GM18861 (cell line): ENCODE data around the gene GOLGA5.

Experiments
- ATAC-seq: cut with Tn5 transposase; IDR thresholded peaks from one replicate; pipeline ENCODE4 v1.9.1; 2021; ENCODE audit not compliant: unreplicated experiment

GOLGA5 gene

GRCh38 chr14:92874962-92875661 is 81.0 kb downstream of the GOLGA5 start:
- ATAC-seq = no peak

- ATAC-seq = no peak
Observed at GRCh38 chr14:92877757-92878431, 83.8 kb downstream of the GOLGA5 start.

- no peak for ATAC-seq
Observed at GRCh38 chr14:92880351-92880750, 86.2 kb downstream of the GOLGA5 start.

- no peak for ATAC-seq
Observed at GRCh38 chr14:92880851-92881250, 86.7 kb downstream of the GOLGA5 start.

GRCh38 chr14:92883066-92883465 is 89.0 kb downstream of the GOLGA5 start:
- ATAC-seq = no peak

GRCh38 chr14:92884410-92884809 is 90.3 kb downstream of the GOLGA5 start:
- no peak for ATAC-seq

GRCh38 chr14:92885279-92886061 is 91.4 kb downstream of the GOLGA5 start:
- no peak for ATAC-seq

GRCh38 chr14:92886337-92886736 is 92.2 kb downstream of the GOLGA5 start:
- ATAC-seq = no peak

- ATAC-seq = no peak
Observed at GRCh38 chr14:92887157-92887556, 93.1 kb downstream of the GOLGA5 start.

GRCh38 chr14:92888896-92889295 is 94.8 kb downstream of the GOLGA5 start:
- no peak for ATAC-seq
